HEK293 (cell line): ENCODE measurements around the gene ZCCHC14.

Experiments
- AEBP2 ChIP-seq: fragments of 450-650 bp; formaldehyde crosslinking; IDR thresholded peaks from 2 replicates; pipeline ENCODE4 v1.5.1; 2016; ENCODE audit warnings: missing biosample characterization, missing genetic modification characterization, borderline replicate concordance
- HOXC10 ChIP-seq: sonication (generic); formaldehyde crosslinking; IDR thresholded peaks from 2 replicates; pipeline ENCODE4 v1.8.1; 2023; ENCODE audit warnings: mild to moderate bottlenecking, missing genetic modification reagents
- ZNF214 ChIP-seq: fragments of 450-650 bp; formaldehyde crosslinking; IDR thresholded peaks from 2 replicates; pipeline ENCODE4 v1.5.1; 2017; ENCODE audit warnings: missing biosample characterization, mild to moderate bottlenecking, missing genetic modification characterization, borderline replicate concordance
- ZNF362 ChIP-seq: fragments of 450-650 bp; formaldehyde crosslinking; IDR thresholded peaks from 2 replicates; pipeline ENCODE4 v1.5.1; 2016; ENCODE audit warnings: missing biosample characterization, missing genetic modification characterization
- ZNF785 ChIP-seq: fragments of 450-650 bp; formaldehyde crosslinking; IDR thresholded peaks from 2 replicates; pipeline ENCODE4 v1.5.1; 2016; ENCODE audit warnings: missing biosample characterization, missing genetic modification characterization
- ZSCAN30 ChIP-seq: fragments of 450-650 bp; IDR thresholded peaks from 2 replicates; pipeline ENCODE4 v1.5.1; 2018; ENCODE audit warnings: missing biosample characterization, mild to moderate bottlenecking, missing genetic modification characterization, moderate library complexity
- TF ChIP-seq, protein P1 (sequence below): fragments of 450-650 bp; formaldehyde crosslinking; IDR thresholded peaks from 2 replicates; pipeline ENCODE4 v1.5.1; 2016; ENCODE audit warnings: missing biosample characterization, missing genetic modification characterization
- TF ChIP-seq, protein P2 (sequence below): fragments of 450-650 bp; formaldehyde crosslinking; IDR thresholded peaks from 2 replicates; pipeline ENCODE4 v1.5.1; 2016; ENCODE audit warnings: missing biosample characterization, missing genetic modification characterization

- TF ChIP-seq ZSCAN30 (tag by site-specific recombination) (no peak), HOXC10 (CRISPR knock-in tag) (no peak), ZNF214 (tag by site-specific recombination) (no peak), ZNF785 (tag by site-specific recombination) (no peak), AEBP2 (tag by site-specific recombination) (no peak), ZNF362 (tag by site-specific recombination) (no peak)
- TF ChIP-seq, protein P1, sequence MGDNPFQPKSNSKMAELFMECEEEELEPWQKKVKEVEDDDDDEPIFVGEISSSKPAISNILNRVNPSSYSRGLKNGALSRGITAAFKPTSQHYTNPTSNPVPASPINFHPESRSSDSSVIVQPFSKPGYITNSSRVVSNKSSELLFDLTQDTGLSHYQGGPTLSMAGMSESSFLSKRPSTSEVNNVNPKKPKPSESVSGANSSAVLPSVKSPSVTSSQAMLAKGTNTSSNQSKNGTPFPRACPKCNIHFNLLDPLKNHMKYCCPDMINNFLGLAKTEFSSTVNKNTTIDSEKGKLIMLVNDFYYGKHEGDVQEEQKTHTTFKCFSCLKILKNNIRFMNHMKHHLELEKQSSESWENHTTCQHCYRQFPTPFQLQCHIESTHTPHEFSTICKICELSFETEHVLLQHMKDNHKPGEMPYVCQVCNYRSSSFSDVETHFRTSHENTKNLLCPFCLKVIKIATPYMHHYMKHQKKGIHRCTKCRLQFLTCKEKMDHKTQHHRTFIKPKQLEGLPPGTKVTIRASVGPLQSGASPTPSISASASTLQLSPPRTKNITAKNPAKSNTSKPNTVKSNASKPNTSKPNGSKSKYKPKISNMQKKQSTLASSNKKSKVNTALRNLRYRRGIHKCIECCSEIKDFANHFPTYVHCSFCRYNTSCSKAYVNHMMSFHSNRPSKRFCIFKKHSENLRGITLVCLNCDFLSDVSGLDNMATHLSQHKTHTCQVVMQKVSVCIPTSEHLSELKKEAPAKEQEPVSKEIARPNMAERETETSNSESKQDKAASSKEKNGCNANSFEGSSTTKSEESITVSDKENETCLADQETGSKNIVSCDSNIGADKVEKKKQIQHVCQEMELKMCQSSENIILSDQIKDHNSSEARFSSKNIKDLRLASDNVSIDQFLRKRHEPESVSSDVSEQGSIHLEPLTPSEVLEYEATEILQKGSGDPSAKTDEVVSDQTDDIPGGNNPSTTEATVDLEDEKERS: no peak
- TF ChIP-seq, protein P2, sequence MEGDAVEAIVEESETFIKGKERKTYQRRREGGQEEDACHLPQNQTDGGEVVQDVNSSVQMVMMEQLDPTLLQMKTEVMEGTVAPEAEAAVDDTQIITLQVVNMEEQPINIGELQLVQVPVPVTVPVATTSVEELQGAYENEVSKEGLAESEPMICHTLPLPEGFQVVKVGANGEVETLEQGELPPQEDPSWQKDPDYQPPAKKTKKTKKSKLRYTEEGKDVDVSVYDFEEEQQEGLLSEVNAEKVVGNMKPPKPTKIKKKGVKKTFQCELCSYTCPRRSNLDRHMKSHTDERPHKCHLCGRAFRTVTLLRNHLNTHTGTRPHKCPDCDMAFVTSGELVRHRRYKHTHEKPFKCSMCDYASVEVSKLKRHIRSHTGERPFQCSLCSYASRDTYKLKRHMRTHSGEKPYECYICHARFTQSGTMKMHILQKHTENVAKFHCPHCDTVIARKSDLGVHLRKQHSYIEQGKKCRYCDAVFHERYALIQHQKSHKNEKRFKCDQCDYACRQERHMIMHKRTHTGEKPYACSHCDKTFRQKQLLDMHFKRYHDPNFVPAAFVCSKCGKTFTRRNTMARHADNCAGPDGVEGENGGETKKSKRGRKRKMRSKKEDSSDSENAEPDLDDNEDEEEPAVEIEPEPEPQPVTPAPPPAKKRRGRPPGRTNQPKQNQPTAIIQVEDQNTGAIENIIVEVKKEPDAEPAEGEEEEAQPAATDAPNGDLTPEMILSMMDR (tag by site-specific recombination): no peak
Observed at GRCh38 chr16:87459833-87460232, 33.0 kb downstream of the ZCCHC14 start.
